Neuronal stem cell (in vitro differentiated cells): Measurements from ENCODE around the gene MCOLN2.
"Not testable (repeated sequence)": the region's sequence is repeated elsewhere in the genome, so short reads cannot be mapped to it uniquely, and the experiment has no call there.

Experiments used
- DNase-seq: peaks from one replicate; pipeline ENCODE4 v3.0.0-alpha.2; 2013; ENCODE audit warnings: low spot score
- H2AFZ ChIP-seq: one replicate; pipeline ENCODE4 v1.6.1; 2013; ENCODE audit warnings: mild to moderate bottlenecking, low read length, inconsistent platforms
- H2AK5ac ChIP-seq: 2 replicates; pipeline ENCODE4 v1.6.1; 2013; ENCODE audit warnings: low read depth, mild to moderate bottlenecking, inconsistent platforms, low read length, moderate library complexity, mixed read lengths
- H2BK120ac ChIP-seq: 2 replicates; pipeline ENCODE4 v1.6.1; 2013; ENCODE audit warnings: low read depth, mild to moderate bottlenecking, inconsistent platforms, low read length, moderate library complexity, mixed read lengths
- H2BK12ac ChIP-seq: one replicate; pipeline ENCODE4 v1.6.1; 2013; ENCODE audit warnings: low read length, inconsistent platforms
- H2BK15ac ChIP-seq: 2 replicates; pipeline ENCODE4 v1.6.1; 2013; ENCODE audit warnings: mild to moderate bottlenecking, low read length, inconsistent platforms, mixed read lengths
- H2BK5ac ChIP-seq: one replicate; pipeline ENCODE4 v1.6.1; 2013; ENCODE audit warnings: inconsistent platforms, mild to moderate bottlenecking, low read length, moderate library complexity
- H3K14ac ChIP-seq: one replicate; pipeline ENCODE4 v1.6.1; 2013; ENCODE audit warnings: low read length, inconsistent platforms
- H3K18ac ChIP-seq: 2 replicates; pipeline ENCODE4 v1.6.1; 2013; ENCODE audit warnings: low read length, inconsistent platforms
- H3K23ac ChIP-seq: 2 replicates; pipeline ENCODE4 v1.6.1; 2013; ENCODE audit warnings: low read depth, mild to moderate bottlenecking, mixed read lengths, low read length, inconsistent platforms; ENCODE audit not compliant: poor library complexity
- H3K27ac ChIP-seq: replicated peaks from 3 replicates; pipeline ENCODE4 v1.5.1; 2013; ENCODE audit warnings: low read length, inconsistent platforms
- H3K27me3 ChIP-seq, 3 experiments: 2 replicates each; pipeline ENCODE4 v1.6.1; 2013; ENCODE audit warnings: low read length in 3 of 3, mild to moderate bottlenecking in 2 of 3, inconsistent platforms in 1 of 3, low read depth in 1 of 3, mixed read lengths in 1 of 3, moderate library complexity in 1 of 3; ENCODE audit not compliant: control insufficient read depth in 3 of 3, insufficient read depth in 3 of 3
- H3K36me3 ChIP-seq, 2 donors: replicated peaks in 1 of 2; 2 replicates each; pipeline ENCODE4 v1.6.1; 2013; ENCODE audit warnings: low read length in 2 of 2; ENCODE audit not compliant: control insufficient read depth in 2 of 2, insufficient read depth in 2 of 2
- H3K4ac ChIP-seq: 2 replicates; pipeline ENCODE4 v1.6.1; 2013; ENCODE audit warnings: inconsistent platforms, mild to moderate bottlenecking, low read length, moderate library complexity
- H3K4me1 ChIP-seq, 2 donors: 1 replicate in 1 of 2; 2 replicates in 1 of 2; pipeline ENCODE4 v1.6.1; 2013; ENCODE audit warnings: low read length in 2 of 2, low read depth in 1 of 2; ENCODE audit not compliant: control insufficient read depth in 2 of 2, insufficient read depth in 1 of 2
- H3K4me2 ChIP-seq: one replicate; pipeline ENCODE4 v1.6.1; 2013; ENCODE audit warnings: mild to moderate bottlenecking, low read length, inconsistent platforms; ENCODE audit not compliant: insufficient read depth, poor library complexity, severe bottlenecking
- H3K4me3 ChIP-seq, 2 donors: 2 replicates each; pipeline ENCODE4 v1.5.1; 2013; ENCODE audit warnings: low read length in 2 of 2, mild to moderate bottlenecking in 2 of 2, inconsistent platforms in 1 of 2, moderate library complexity in 1 of 2
- H3K79me1 ChIP-seq: one replicate; pipeline ENCODE4 v1.6.1; 2013; ENCODE audit warnings: low read depth, mild to moderate bottlenecking, inconsistent platforms, low read length, moderate library complexity
- H3K9ac ChIP-seq: one replicate; pipeline ENCODE4 v1.6.1; 2013; ENCODE audit warnings: mild to moderate bottlenecking, low read depth, low read length, inconsistent platforms; ENCODE audit not compliant: poor library complexity
- H3K9me3 ChIP-seq, 2 donors: replicated peaks in 1 of 2; 2 replicates each; pipeline versions ENCODE3 to v1.6.1; 2013; ENCODE audit warnings: low read length in 2 of 2, mild to moderate bottlenecking in 2 of 2, inconsistent platforms in 1 of 2, low read depth in 1 of 2, mixed read lengths in 1 of 2, moderate library complexity in 1 of 2; ENCODE audit not compliant: control insufficient read depth in 2 of 2, insufficient read depth in 1 of 2
- H4K8ac ChIP-seq: one replicate; pipeline ENCODE4 v1.6.1; 2013; ENCODE audit warnings: low read depth, mild to moderate bottlenecking, inconsistent platforms, low read length, moderate library complexity
- H4K91ac ChIP-seq: one replicate; pipeline ENCODE4 v1.6.1; 2013; ENCODE audit warnings: low read length, low read depth, mild to moderate bottlenecking, inconsistent platforms; ENCODE audit not compliant: poor library complexity
- WGBS, 2 donors: extraction: QIAGEN DNeasy Blood & Tissue Kit; methylation state at CpG; one replicate each; pipeline ENCODE4 v1.1.7; 2013; ENCODE audit warnings: missing lambda C conversion rate in 2 of 2, mixed read lengths in 1 of 2; ENCODE audit not compliant: insufficient read length in 2 of 2, insufficient replicate concordance in 1 of 2; ENCODE audit errors: extremely low coverage in 2 of 2; 5-methylcytosine and 5-hydroxymethylcytosine counted together

MCOLN2 gene

DNA sequence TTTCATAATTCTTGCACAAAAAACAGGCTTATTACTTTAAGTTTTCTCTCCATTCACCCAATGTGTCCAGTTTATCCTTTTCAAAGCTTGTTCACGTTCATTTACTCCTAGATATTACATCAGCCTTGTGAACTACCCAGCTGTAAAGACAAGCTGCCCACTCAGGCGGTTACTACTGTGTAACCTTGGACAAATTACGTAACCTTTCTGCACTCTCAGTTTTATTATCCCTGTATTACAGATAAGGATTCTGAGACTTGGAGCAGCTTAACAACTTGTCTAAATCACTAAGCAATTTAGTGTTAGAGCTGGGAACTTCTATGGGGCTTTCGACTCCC is 83.4 kb downstream of the MCOLN2 start:
- Histone ChIP-seq H3K14ac (no peak overlapping the region), H2AFZ (no peak overlapping the region), H4K91ac (no peak overlapping the region), H2AK5ac (no peak overlapping the region), H2BK120ac (no peak overlapping the region), H3K36me3 (no peaks in the 10 kb centered on the region), H4K8ac (no peak overlapping the region), H3K27ac (no peak overlapping the region), H3K23ac (no peak overlapping the region), H3K9ac (no peak overlapping the region), H3K4ac (no peak overlapping the region), H3K27me3 (no peaks in the 10 kb centered on the region), H3K4me2 (no peak overlapping the region), H2BK15ac (no peak overlapping the region), H2BK12ac (no peak overlapping the region), H2BK5ac (no peak overlapping the region), H3K18ac (no peak overlapping the region), H3K4me1 (no peaks in the 10 kb centered on the region), H3K9me3 (no peaks in the 10 kb centered on the region), H3K4me3 (no peak overlapping the region), H3K79me1 (no peaks in the 10 kb centered on the region)
- DNase-seq, result no peak
- no CpG with 5 or more reads among the region's 4 CpGs for WGBS, 2 donors

- Histone ChIP-seq H2AK5ac (no peak overlapping the region), H3K23ac (no peak overlapping the region), H3K79me1 (no peaks in the 10 kb centered on the region), H3K14ac (no peak overlapping the region), H3K36me3 (no peaks in the 10 kb centered on the region), H4K91ac (no peak overlapping the region), H3K4me3 (no peak overlapping the region), H4K8ac (no peak overlapping the region), H3K9ac (no peak overlapping the region), H2AFZ (no peak overlapping the region), H3K4me1 (no peaks in the 10 kb centered on the region), H3K18ac (no peak overlapping the region), H2BK5ac (no peak overlapping the region), H2BK12ac (no peak overlapping the region), H3K4ac (no peak overlapping the region), H3K9me3 (no peaks in the 10 kb centered on the region), H3K27me3 (no peaks in the 10 kb centered on the region), H2BK15ac (no peak overlapping the region), H3K27ac (no peak overlapping the region), H3K4me2 (no peak overlapping the region), H2BK120ac (no peak overlapping the region)
- no peak for DNase-seq
- WGBS, 2 donors, result no CpG with 5 or more reads among the region's 3 CpGs
Observed at GRCh38 chr1:84912726-84913554, 84.0 kb downstream of the MCOLN2 start.

GRCh38 chr1:84908746-84909464 is 88.0 kb downstream of the MCOLN2 start:
- not testable (repeated sequence) for H3K79me1 ChIP-seq, H3K4me2 ChIP-seq, H3K4me1 ChIP-seq, H3K4ac ChIP-seq, H3K27ac ChIP-seq, H3K18ac ChIP-seq, H3K23ac ChIP-seq, H3K14ac ChIP-seq, H2BK5ac ChIP-seq, H4K8ac ChIP-seq, H2BK12ac ChIP-seq, H3K36me3 ChIP-seq, H3K9me3 ChIP-seq, H3K9ac ChIP-seq, H3K4me3 ChIP-seq, H2BK15ac ChIP-seq, DNase-seq, H3K27me3 ChIP-seq, H2AK5ac ChIP-seq, H4K91ac ChIP-seq, H2AFZ ChIP-seq, H2BK120ac ChIP-seq
- WGBS, 2 donors, result no CpG with 5 or more reads among the region's 4 CpGs

DNA sequence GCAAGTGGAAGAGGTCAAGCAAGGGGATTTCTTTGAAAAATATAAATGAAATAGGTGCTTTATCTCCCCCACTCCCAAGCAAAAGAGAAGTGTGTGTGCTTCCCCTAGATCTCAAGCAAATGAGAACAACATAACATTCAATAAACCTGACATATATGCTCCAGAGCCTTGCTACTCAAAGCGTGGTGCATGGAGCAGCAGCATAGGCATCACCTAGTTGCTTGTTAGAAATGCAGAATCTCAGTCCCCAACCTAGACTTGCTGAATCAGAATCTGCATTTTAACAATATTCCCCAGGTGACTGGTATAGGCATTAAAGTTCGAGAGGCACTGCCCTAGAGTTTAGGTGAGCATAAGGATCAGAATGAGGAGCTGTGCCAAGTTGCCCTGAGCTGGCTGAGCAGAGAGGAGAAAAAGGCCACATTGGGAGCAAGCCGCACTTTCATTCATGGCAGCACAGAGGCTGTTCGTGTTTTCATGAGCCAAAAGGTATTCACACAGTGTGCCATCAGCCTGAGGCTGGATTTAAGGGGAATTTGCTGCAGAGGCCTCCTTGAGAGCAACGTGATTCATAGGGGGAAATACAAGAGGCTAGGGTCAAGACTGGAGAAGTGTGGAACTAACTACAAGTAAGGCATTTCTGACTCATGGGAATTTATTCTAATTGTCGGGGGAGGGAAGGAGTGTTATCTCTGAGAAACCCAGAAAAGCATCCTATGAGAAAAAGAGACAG is 89.7 kb downstream of the MCOLN2 start:
- H3K36me3 ChIP-seq, result no peaks in the 10 kb centered on the region
- H2BK12ac ChIP-seq, result no peak overlapping the region
- H3K4me3 ChIP-seq, result no peak overlapping the region
- no CpG with 5 or more reads among the region's 6 CpGs for WGBS, 2 donors
- no peak overlapping the region for H2BK5ac ChIP-seq
- no peak overlapping the region for H2BK15ac ChIP-seq
- H3K4ac ChIP-seq, result no peak overlapping the region
- H4K91ac ChIP-seq, result no peak overlapping the region
- H2AFZ ChIP-seq, result no peak overlapping the region
- H3K4me2 ChIP-seq, result no peak overlapping the region
- no peak overlapping the region for H3K14ac ChIP-seq
- no peak overlapping the region for H3K9ac ChIP-seq
- no peaks in the 10 kb centered on the region for H3K9me3 ChIP-seq
- no peak overlapping the region for H4K8ac ChIP-seq
- DNase-seq, result no peak
- no peak overlapping the region for H3K18ac ChIP-seq
- H3K4me1 ChIP-seq, result no peaks in the 10 kb centered on the region
- no peak overlapping the region for H2AK5ac ChIP-seq
- no peak overlapping the region for H2BK120ac ChIP-seq
- no peak overlapping the region for H3K27ac ChIP-seq
- H3K23ac ChIP-seq, result no peak overlapping the region
- H3K27me3 ChIP-seq, result peaks cover 0 to 5% (median 0%) of the 10 kb centered on the region in 3 experiments
- H3K79me1 ChIP-seq, result no peaks in the 10 kb centered on the region
